ENCODE results near the gene PPIL4.

Gene PPIL4

GRCh38 chr6:149458196-149458595 is 87.6 kb downstream of the PPIL4 start:
- no peak overlapping the region for H3K4me3 ChIP-seq (ENCODE audit: low read length)
- DNase-seq (ENCODE audit: low read depth) = no peak
- no peak for TF ChIP-seq CTCF (conservative IDR thresholded peaks at IDR 0.05; ENCODE audit: low read depth, low read length)

GRCh38 chr6:149457316-149457884 is 88.4 kb downstream of the PPIL4 start:
- no peak for TF ChIP-seq CTCF (conservative IDR thresholded peaks at IDR 0.05; ENCODE audit: low read depth, low read length)
- no peak overlapping the region for H3K4me3 ChIP-seq (ENCODE audit: low read length)
- no peak for DNase-seq (ENCODE audit: low read depth)

- DNase-seq (ENCODE audit: low read depth) = no peak
- TF ChIP-seq CTCF (conservative IDR thresholded peaks at IDR 0.05; ENCODE audit: low read depth, low read length) = no peak
- H3K4me3 ChIP-seq (ENCODE audit: low read length) = no peak overlapping the region
Measured at GRCh38 chr6:149456311-149457021, 89.4 kb downstream of the PPIL4 start.

- DNase-seq (ENCODE audit: low read depth) = no peak
- TF ChIP-seq CTCF (conservative IDR thresholded peaks at IDR 0.05; ENCODE audit: low read depth, low read length) = no peak
- H3K4me3 ChIP-seq (ENCODE audit: low read length) = no peak overlapping the region
Measured at GRCh38 chr6:149455031-149455732, 90.7 kb downstream of the PPIL4 start.
